Measurements from ENCODE around the gene MPPED2.

Gene MPPED2

DNA sequence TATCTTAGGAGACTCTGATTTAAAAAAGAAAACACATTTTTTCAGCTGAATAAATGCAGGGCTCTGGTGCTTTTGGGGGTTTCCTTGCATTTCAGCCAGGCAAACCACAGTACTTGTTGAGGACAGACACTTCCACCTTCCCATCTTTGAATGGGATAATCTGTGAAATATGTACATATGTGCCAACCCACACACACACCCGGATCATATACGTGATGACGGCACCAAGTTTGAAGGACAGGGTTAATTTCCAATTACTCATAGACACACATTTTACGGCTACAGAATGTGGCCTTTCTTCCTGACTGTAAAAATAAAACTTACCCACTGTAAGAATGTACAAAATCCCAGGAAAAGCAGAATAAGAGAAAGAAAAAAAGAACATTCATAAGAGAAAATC, 104.4 kb downstream of the MPPED2 start:
- no peak for DNase-seq

DNA sequence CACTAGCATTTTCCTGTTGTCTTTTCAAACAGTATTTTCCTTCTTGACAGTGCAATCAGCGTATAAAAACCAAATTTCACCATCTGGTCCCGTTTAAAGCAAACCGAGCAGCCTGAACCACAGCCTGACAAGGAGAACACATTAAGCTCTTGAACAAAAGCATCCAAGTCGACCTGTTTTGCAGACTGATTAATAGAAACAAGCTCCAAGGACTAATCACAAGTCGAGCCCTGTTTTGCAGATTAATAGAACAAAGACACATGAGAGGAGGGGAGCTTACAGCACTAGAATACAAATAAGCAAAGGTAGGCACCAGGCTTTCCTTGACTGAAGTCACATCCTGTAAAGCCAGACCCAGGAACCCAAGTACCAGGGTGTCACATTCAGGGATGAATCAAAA, 104.8 kb downstream of the MPPED2 start:
- no peak for DNase-seq

DNA sequence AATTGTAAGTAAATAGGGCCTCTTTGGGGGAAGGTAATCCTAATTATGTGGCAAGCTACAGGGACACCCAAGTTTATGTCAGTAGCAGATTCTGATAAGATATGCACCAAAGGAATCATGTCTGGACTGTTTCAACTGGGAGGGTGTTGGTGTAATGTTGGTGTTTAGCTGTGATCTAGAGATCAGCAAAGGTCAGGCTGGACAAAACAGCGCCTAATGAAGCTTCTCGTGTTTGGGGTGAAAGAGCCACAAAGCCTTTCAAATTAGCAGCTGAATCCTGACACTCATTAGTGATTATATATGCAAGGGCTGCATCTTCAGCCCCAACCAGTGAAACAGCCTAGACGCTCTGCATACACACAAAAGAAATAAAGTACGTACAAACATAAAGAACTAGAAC, 106.3 kb downstream of the MPPED2 start:
- DNase-seq, result no peak

DNA sequence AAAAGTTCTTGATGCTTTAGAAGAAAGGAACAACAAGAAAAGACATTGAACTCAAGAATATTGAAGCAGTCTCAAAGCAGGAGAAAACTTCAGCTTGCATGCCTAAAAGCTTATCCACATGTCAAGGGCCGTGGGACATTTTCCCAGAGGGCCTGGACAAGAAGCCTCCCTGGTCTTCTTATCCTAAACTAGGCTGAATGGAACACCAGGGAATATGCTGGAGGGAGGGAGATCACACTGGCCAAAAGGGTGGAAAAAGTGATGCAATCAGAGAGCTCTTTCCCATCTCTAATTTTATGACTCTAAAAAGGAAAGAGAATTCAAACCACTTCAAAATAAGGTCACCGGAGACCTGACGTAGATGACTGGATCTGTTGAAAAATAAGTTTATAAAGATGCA, 107.2 kb downstream of the MPPED2 start:
- DNase-seq, result no peak

DNA sequence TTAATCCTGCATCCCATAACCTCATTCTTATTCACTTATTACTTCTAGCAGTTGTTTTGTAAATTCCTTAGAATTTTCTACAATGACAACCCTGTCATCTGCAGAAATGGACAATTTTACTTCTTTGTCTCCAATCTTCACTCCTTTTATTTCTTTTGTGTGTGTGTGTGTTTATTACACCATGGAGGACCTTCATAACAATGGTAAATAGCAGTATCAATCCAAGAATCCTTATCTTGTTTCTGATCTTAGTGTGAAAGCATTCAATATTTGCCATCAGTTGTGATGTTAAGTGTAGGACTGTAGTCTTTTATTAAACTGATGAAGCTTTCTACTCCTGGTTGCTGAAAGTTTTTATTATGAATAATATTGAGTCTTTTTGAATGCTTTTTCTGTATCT, 109.1 kb downstream of the MPPED2 start:
- DNase-seq, result no peak

DNA sequence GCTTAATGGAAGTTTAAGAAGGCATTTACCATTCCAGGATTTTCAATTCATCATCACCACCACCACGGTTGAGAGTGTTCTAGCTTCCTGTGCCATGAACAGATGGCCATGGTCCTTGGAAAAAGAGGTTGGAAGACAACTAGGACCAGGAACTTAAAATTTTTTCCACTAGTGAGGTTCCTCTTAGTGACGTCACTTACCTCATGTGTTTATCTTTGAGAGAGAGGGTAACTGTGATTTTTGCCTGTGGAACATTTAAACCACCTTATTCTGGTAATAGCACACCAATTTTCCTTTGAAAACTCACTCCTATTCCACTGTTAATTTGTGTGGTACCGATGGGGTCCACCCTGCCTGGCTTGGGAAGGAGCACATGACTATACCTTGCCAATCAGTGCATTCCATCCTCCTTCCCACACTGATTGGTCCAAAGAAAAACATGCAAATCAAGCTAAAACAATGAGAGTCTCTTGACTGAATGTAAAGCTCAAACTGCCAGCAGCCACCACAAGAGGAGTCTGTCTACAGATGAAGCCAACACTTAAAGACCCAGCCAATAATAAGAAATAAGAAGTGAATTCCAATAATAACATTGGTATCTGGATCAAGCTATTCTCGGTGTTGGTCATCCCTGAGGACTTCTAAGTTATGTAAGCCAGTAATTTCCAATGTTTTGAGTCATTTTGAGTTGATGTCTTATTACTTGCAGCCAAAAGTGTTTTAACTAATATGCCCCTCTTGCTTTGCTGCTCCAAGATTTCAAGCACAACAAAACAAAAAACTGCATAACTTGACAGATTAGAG, 111.8 kb downstream of the MPPED2 start:
- DNase-seq, result no peak

DNA sequence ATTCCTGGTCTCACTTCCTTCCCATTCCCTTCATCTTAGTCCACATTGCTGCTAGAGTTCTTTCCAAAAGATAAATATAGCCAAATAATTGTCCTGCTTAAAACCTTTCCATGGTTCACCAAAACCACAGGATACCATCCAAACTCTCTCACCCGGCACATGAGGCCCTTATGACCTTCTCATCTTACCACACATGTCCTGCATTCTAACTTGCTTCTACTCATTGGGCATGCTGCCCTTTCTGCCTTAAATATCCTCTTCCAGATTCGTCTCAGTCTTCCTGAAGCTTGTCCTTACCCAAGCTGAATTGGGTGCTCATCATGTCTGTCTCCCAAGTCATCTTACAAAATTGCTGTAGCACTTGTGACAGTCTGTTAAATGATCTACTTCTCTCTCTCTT, 114.9 kb downstream of the MPPED2 start:
- DNase-seq, result no peak

DNA sequence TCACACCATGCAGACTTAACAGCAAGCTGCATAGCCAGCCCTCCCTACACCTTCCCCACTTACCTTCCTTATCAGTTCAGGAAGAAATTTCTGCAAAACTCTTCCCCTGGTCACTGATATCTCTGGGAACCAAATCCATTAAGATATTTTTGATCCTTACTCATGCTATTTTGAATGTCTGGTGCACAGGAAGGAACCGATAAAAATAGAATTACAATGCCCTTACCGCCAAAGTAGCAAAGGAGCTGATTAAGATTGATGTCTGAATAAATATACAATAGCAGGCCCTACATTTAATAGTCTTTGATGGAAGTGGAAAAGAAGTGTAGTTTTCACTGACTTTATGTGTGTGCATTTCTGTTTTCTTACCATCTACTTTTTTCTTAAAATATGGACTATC, 117.3 kb downstream of the MPPED2 start:
- no peak for DNase-seq

DNA sequence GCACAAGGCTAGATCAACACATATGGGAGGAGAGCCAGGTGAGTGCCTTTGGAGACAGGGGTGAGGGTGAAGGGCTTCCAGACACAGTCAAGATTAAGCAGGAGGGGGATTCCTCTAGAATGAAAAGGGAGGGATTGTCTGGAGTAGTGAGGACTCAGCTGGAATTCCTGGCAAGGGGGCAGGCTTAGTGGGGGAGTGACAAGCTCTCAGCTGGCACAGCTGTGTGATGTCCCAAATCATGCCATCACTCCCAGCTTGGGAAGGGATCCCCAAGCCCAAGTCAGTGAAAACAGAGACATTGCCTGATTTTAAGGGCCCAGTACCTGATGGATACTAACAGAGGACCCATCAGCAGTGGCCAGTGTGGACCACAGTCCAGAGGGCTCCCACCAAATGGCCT, 119.0 kb downstream of the MPPED2 start:
- DNase-seq, result no peak

DNA sequence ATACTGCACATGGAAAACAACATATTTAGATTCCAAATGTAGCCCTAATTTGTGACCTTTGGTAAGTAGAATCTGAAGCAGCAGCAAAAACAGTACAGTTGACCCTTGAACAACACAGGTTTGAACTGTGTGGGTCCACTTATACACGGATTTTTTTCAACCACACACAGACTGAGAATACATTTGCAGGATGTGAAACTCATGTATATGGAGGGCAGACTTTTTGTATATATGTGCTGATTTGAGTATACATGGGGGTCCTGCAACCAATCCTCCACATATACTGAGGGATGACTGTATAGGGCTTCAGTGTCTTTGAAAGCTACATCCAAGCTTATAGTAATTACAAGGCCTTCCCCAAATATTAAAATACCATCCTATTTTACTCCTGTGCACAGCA, 120.5 kb downstream of the MPPED2 start:
- no peak for DNase-seq

DNA sequence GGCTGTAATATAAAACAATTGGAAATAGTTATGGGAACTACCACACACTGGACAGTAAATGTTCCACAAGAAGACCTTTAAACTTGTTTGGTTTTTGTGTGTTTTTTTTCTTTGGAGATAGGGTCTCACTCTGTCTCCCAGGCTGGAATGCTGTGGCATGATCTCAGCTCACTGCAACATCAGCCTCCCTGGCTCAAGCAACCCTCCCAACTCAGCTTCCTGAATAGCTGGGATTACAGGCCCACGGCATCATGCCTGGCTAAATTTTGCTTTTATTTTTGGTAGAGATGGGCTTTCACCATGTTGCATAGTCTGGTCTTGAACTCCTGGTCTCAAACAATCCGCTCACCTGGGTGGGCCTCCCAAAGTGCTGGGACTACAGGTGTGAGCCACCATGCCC, 121.0 kb downstream of the MPPED2 start:
- DNase-seq, result no peak

DNA sequence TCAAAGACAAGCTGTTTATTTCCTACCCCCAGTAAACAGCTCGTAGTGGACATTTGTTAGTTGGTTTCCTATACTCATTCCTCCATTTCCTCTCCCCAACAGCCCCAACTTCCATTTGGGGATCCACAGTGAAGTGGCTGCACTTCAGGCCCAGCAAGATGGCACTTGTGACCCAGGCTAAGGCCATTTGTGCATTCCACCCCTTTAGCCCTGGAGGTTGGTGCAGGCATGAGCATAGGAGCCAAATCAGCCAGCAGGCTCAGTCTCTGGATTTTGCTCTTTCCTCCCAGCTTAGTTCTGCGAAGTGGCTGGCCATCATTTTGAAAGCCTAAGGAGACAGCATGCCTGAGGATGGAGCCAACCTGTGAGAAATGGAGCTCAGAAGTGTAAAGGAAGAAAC, 122.9 kb downstream of the MPPED2 start:
- DNase-seq, result no peak

DNA sequence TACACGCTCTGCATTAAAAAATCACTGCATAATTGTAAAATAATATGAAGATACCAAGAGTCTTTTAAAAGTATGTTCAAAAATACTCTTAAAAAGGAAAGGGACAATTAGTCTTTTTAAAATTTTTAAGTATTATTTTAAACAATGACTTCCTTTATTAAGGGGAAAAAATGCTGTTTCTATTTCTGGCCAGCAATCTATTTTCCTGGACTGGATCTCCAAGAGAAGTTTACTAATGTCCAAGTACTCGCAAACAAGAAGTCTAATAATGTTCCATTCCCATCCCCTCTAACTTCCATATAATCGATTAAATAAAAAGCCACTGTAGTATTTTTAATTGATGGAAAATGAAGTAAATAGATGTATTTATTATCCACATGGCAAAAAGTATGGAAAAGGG, 123.7 kb downstream of the MPPED2 start:
- no peak for DNase-seq

DNA sequence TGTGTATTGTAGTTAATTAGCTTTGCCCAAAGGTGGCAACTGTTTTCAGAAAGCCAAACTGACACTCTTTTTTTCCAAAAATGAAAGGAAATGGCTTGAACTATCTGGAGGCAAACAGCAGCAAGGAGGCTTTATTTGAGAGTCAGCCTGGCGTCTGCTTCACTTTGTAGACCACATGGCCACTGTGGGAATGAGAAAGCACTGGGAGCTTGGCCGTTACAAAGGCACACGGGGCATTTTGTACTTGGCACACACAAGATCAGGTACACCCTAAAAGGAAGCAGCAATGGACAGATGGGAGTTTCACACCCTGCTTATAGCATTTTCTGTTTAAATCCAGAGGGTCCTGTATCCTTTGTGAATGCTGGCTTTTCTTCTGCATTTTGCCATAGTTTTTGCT, 126.3 kb downstream of the MPPED2 start:
- no peak for DNase-seq

DNA sequence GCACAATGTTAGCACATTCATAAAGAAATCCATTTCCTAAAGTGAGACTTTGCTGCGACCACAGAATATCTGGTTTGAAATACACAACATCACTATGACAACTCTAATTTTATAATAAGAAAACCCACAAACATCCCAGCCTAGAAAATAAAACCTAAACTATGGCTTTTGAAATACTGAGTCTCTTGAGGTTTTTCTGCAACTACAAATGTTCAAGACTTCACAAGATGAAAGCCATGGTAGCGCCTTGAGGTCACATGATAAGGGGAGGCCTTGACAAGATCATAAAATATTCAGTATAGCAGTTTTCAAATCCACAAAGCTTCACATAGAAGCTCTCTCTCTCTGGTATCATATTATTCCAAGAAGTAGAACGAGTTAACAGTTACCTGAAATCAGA, 126.8 kb downstream of the MPPED2 start:
- no peak for DNase-seq

DNA sequence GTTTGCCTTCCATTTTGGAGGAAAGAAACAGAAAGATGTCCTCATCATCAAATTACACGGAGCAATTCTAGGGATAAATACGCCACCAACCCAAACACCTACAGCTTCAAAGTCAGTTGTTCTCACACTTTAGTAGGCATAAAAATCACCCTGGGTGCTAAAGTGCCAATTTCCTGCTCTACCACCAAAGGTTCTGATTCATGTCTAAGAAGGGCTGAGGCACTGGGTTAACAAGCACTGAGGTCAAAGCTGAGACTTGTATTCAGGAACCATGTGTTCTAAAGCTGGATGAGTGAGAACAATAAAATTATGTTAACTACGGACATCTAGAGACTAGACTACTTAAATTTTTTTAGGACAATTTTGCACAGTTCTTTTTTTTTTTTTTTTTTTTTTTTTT, 127.6 kb downstream of the MPPED2 start:
- no peak for DNase-seq

DNA sequence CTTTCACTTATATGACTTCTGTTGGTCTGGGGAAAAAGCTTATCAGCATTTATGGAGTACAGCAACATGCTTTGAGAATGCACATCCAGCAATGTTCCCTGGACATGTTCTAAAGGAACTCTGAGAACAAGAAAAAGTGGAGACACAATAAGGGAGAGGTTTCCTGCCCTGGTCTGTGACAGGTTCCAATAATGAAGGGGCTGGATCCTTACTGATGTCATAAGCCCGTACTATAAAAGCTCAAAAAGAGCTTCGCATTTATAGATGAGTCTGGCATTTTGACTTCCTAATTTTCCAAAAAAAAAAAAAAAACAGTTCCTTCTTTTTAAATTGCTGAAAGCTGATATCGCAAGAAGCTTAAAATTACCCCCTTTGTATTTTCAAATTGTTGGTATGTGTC, 129.1 kb downstream of the MPPED2 start:
- DNase-seq, result no peak

DNA sequence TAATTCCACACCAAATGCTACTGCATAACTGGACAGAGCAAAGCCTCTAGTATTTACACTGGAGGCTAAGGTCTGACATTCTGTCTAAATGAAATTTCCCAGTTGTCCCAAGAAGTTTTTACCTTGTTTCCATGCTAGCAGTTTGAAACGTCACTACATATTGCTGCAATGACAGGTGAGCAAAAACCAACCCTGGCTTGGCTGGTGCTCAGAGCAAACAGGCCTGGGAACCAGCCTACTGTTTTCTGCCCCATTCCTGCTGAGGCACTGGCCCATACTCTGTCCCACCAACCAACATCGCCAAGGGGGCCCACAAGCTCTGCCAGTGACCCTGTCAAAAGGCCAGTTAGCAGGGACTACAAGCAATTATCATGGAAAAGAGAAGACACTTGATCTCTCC, 131.1 kb downstream of the MPPED2 start:
- no peak for DNase-seq

DNA sequence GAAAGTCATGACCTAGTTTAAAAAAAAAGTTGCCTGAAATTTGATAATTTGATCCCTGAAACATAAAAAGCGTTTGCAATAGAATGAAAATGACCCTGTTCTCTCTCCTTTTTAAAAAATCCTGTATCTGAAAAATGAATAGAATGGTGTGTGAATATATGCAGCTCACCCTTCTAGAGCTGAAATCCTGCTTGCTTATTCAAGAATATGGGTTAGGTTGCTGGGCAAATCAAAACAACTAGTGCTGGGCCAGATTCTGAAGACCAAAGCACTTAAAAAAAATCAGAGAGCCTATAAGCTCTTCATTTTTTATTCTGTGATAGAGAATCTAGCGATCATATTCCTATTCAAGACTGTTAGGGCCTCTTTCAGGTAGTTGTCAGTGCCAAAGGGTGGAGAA, 131.6 kb downstream of the MPPED2 start:
- DNase-seq, result no peak

DNA sequence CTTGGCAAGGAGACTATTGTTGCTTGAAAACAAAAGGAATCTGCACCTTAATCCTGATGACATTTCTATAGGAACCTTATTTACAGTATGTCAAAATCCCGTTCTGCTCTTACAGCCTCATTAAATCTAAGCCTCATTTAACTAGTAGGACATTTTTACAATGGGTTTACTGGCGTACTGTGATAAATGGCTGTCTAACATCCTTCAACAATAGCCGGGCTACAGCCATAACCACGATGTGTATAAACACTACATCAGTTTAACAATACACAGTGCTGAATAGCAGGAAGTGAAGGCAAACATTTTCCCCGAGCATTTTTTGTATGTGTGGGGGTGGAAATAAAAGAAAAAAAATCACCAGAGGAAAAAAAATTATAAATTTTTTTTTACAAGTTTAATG, 132.0 kb downstream of the MPPED2 start:
- no peak for DNase-seq

DNA sequence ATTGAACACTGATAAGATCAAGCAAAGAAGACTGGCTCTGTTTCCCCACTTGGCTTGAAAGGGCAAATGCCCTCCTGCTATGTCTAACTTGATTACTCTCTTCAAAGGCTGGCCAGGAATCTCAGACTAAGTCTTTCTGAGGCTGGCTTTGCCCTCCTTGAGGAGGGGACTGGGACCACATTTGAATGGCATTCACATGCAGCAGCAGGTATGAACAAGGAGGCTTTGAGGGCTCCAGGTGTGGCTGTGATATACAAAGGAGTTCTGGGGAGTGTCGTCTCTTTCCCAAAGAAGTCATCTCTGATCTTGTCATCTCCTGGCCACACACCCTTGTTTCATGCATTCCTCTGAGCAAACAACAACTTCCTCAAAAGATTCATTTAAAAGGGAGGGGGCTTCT, 132.4 kb downstream of the MPPED2 start:
- DNase-seq, result no peak

DNA sequence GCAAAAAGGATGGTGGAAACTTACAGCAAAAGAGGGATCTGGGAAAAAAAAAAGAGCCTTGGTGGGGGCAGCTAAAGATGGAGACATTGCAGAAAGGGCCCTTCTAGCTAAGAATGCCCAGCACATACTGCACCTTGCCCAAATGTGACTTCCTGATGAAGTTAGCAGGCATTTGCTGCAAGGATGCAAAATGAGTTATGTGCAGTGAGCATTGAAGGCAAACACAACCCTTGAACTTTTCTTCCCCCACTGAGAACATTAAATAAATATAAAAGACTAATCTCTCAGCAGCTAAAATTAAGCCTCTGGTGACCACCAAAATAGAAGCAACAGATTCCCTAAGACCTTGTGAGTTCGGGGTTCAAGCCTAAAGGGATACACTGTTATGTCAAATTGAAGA, 133.3 kb downstream of the MPPED2 start:
- DNase-seq, result no peak

DNA sequence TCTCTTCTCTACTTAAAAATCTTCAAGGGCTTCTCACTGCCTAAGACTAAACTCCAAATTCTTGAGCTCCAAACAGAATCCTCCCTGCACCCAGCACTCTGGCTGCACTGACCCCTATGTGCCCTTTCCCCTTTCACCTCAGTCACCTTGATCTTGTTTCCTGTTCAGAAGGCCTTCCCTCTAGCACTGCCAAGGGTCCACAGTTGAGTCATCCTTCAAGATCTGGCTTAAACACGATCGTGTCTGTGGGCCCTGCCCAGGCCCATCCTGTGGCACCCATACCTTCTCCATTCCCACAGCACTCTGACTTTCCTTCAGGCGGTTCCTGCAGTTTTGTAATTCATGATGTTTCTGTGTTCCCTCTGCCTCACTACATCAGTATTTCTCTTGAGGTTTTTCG, 134.0 kb downstream of the MPPED2 start:
- DNase-seq, result no peak

DNA sequence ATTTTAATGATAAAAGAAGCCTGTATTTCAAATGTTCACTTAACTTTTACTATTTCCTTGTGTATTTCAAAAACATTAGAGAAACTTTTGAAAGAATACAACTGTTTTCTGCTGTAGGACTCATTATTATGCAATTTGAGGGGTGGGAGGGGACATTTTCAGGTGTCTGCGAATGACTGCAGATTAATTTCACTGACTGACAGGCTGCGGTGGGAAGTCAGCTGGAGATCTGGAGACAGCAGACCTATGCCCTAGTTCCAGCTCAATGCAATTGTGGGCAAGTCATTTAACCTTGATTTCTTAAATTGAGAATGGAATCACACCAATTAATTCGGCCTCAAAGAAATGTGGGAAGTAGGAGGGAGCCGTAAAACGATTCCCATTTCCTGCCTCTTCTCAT, 134.5 kb downstream of the MPPED2 start:
- DNase-seq, result no peak

DNA sequence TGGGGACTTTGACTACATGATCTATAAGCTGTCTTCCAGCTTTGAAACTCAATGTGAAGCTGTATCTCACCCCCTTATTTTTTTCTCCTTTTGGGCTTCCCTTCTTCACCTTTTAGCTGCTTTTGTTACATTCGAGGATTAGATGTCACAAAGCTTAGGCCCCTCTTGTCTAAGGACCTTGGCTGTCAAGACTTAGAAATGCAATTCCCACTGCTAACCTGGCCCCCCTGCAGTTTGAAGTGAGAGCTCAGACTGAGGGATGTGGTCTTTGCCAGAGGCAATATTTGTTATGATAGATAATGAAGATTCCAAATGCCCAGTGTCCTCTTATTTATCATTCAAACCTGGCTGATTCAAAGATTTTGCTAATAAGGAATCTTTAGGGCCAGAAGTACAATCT, 135.0 kb downstream of the MPPED2 start:
- DNase-seq, result no peak

Measured in activated gamma-delta T cell treated with Interleukin-2 at 50 U/mL for 16 hours (primary cell).